Activated naive CD4-positive, alpha-beta T cell treated with anti-CD3 and anti-CD28 coated beads, Interleukin-2, amount 50 U/mL, for 72 hours (primary cell): ENCODE measurements around the gene MYO1E. TPM values are rescaled to one million over a fixed set of nuclear protein-coding genes. Genes with fewer than 3 reads are reported as not detected.
A peak's percentile ranks its signal among the peaks of the same experiment; 100 is the strongest.

ENCODE experiments used
- ATAC-seq, 2 donors: fragments of 150-1000 bp; cut with Tn5 transposase; 2 replicates each; pipeline ENCODE4 v1.10.0; 2021; ENCODE audit warnings: mild to moderate bottlenecking in 2 of 2, moderate library complexity in 2 of 2
- DNase-seq, 2 donors: peaks; one replicate each; pipeline ENCODE4 v3.0.0; 2021 to 2022; ENCODE audit warnings: low spot score in 2 of 2
- H3K27ac Mint-ChIP-seq, 2 donors: one replicate each; pipeline ENCODE4 v1.8.0; 2022; ENCODE audit warnings: mild to moderate bottlenecking in 2 of 2, mixed read lengths in 2 of 2
- H3K36me3 Mint-ChIP-seq, 2 donors: one replicate each; pipeline ENCODE4 v1.8.0; 2022; ENCODE audit warnings: mixed read lengths in 2 of 2
- H3K9me3 Mint-ChIP-seq, 2 donors: one replicate each; pipeline ENCODE4 v1.8.0; 2022; ENCODE audit warnings: mixed read lengths in 2 of 2
- total RNA-seq, 2 donors: library from RNA; stranded (reverse); gene quantifications; one replicate each; pipeline ENCODE4 v1.2.3, GENCODE V29; 2022

Gene MYO1E
- total RNA-seq, 2 donors from 2014 or later, result 2.1 to 42.0 TPM

DNA sequence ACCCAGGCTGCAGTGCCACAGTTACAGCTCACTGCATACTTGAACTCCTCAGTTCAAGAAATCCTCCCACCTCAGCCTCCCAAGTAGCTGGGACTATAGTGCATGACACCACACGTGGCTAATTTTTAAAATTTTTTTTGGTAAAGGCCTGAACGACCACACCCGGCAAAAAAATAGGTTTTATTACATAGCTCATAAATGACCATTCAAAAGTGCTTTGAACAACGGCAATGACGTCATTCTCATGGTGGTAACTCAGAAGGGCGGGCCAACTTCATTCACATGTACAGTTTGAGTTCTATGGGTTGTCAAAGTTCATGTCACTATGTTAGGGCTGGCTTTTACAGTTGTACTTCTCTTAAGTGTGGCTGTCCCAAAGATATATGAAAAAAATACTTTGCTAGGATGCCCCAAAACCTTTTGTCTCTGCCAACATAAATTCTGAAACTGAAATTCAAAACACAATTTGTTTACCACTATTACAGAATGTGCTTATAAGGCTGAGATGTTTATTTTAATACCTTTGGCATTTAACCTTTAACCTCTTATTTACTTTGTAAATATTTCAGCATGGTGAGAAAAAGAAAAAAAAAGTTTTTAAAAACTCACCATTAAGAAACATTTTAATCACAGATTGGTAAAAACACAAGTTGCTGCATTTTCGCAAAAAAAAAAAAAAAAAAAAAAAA is 6.2 kb downstream of the MYO1E start:
- no peaks in the 10 kb centered on the region for H3K9me3 Mint-ChIP-seq
- H3K36me3 Mint-ChIP-seq, result peaks cover 8 to 10% of the 10 kb centered on the region in 2 donors
- ATAC-seq, result no peak
- DNase-seq, result no peak
- H3K27ac Mint-ChIP-seq, result no peak overlapping the region

GRCh38 chr15:59364248-59364647 is 8.4 kb downstream of the MYO1E start:
- Mint-ChIP-seq H3K27ac (no peak overlapping the region), H3K36me3 (no peaks in the 10 kb centered on the region), H3K9me3 (no peaks in the 10 kb centered on the region)
- no peak for ATAC-seq
- DNase-seq, result no peak

DNA sequence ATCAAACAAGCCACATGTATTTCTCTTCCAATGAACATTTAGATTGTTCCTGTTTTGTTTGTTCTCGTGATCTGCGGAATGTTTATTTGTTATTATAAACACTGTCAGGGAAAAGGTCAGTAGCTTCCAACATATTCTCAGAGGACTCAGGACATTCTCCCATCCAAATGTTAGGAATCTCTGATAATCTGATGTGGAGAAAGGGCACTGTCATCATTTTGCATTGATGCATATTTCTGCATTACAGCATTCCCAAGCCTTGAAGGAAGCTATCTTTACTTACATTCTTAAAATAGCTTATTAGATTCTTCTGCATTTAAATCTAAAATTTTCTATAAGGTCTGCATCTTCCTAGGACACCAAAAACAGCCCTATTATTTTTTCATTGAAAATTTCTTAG is 10.3 kb downstream of the MYO1E start:
- no peaks in the 10 kb centered on the region for H3K9me3 Mint-ChIP-seq
- no peak for DNase-seq
- H3K27ac Mint-ChIP-seq, result no peak overlapping the region
- ATAC-seq, result no peak
- H3K36me3 Mint-ChIP-seq, result no peaks in the 10 kb centered on the region

- Mint-ChIP-seq H3K36me3 (no peaks in the 10 kb centered on the region), H3K9me3 (no peaks in the 10 kb centered on the region), H3K27ac (no peak overlapping the region)
- ATAC-seq, result no peak
- no peak for DNase-seq
Measured at GRCh38 chr15:59360896-59361295, 11.8 kb downstream of the MYO1E start.

GRCh38 chr15:59360305-59360704 is 12.4 kb downstream of the MYO1E start:
- ATAC-seq, result no peak
- no peaks in the 10 kb centered on the region for H3K36me3 Mint-ChIP-seq
- H3K27ac Mint-ChIP-seq, result no peak overlapping the region

GRCh38 chr15:59355730-59356129 is 16.9 kb downstream of the MYO1E start:
- peak overlapping the region in 1 of 2 donors; percentile 43 for H3K27ac Mint-ChIP-seq
- ATAC-seq (no peak), DNase-seq (no peak)
- H3K9me3 Mint-ChIP-seq, result no peaks in the 10 kb centered on the region
- no peaks in the 10 kb centered on the region for H3K36me3 Mint-ChIP-seq

More at GRCh38 chr15:59360305-59360704, 12.4 kb downstream of the MYO1E start:
- no peaks in the 10 kb centered on the region for H3K9me3 Mint-ChIP-seq
- DNase-seq, result no peak

DNA sequence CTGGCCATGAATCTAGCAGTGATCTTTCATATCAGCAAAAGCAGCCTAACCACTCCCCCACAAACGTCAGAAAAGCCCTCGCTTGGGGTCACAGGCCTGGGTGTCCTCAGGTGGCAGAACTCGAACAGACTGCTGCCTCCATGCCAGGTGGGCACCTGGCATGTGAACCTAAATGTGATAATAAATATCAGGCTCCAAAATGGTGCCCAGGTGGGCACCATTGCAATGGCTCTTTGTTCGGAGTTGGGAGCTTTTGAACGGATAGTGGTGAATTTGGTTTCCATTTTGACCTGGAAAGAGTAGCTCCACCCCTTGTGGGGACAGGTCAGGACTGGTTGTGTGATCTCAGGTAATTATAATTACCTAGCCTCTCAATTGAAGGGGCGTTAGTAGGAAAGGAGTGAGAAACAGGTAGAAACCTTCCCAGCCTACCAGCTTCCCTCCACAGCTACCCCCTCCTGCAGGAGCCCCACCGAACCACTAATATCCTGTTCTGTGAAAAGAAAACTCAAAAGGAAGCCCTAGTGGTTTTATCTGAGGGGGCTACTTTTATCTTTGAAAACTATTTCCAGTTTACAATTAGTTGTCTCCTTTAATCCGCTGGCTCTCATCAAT is 18.1 kb downstream of the MYO1E start:
- DNase-seq (no peak), ATAC-seq (no peak)
- Mint-ChIP-seq H3K27ac (peak overlapping the region in 1 of 2 donors; percentile 43), H3K9me3 (no peaks in the 10 kb centered on the region), H3K36me3 (no peaks in the 10 kb centered on the region)

- H3K27ac Mint-ChIP-seq, result no peak overlapping the region
- H3K9me3 Mint-ChIP-seq, result no peaks in the 10 kb centered on the region
- no peaks in the 10 kb centered on the region for H3K36me3 Mint-ChIP-seq
- ATAC-seq (no peak), DNase-seq (no peak)
Measured at GRCh38 chr15:59353994-59354416, 18.7 kb downstream of the MYO1E start.

DNA sequence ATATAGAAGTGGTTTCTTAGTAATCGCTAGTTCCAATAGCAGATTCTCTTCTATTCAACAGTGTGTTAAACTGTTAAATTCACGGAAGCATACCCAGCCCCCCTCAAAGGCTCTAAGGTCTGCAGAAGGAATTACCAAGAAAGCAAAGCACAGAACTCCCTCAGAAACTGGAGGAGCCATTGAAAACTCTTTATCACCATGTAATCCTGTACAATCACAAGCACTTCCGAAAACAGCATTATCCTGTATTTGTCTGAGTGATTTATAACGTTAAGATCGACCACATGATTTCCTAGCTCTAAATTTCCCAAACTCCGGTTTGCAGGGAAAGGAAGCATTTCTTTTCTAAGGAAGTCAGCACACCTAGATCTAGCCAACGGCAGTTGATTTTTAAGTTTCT is 20.0 kb downstream of the MYO1E start:
- no peak for DNase-seq
- ATAC-seq, result no peak
- Mint-ChIP-seq H3K9me3 (no peaks in the 10 kb centered on the region), H3K36me3 (no peaks in the 10 kb centered on the region), H3K27ac (no peak overlapping the region)

- Mint-ChIP-seq H3K9me3 (no peaks in the 10 kb centered on the region), H3K27ac (no peak overlapping the region), H3K36me3 (no peaks in the 10 kb centered on the region)
- ATAC-seq (no peak), DNase-seq (no peak)
Measured at GRCh38 chr15:59352189-59352588, 20.5 kb downstream of the MYO1E start.

- peak overlapping the region in 1 of 2 donors; percentile 0 for H3K27ac Mint-ChIP-seq
- no peaks in the 10 kb centered on the region for H3K36me3 Mint-ChIP-seq
- DNase-seq, result no peak
- no peaks in the 10 kb centered on the region for H3K9me3 Mint-ChIP-seq
- peak in 1 of 2 donors; percentile 17 for ATAC-seq
Measured at GRCh38 chr15:59350421-59350732, 22.3 kb downstream of the MYO1E start.

DNA sequence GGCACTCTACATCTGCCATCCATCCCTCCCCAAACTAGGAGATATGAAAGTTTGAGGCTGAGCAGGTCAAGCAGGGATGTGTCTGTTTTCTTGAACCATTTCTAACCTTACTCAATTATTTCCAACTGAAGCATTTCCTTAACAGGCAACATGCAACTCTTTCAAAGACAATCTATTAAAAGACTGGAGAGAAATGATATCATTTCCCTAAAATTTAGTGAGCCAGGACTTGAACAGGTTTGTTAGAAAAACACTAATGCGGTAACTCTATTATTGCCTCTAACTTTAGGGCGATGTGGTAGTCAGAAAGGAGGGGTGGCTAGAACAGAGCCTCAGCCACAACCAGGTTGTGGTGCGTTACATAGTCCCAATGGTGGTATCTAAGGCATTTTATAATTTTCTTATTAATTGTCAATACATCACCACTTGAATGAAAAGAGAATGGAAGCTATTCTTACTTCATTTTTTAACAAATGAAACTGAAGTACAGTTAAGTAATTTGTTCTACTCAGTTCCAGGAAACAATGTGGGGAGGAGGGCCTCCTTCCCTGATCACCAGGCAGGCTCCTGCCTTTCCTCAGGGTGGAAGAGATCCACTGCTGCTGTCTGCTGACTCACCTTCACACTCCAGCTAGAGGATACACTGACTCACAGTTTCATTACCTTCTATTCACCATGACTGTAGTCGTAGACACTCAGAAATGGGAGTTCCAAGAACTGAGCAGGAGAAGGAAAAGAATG is 22.8 kb downstream of the MYO1E start:
- peak overlapping the region in 1 of 2 donors; percentile 0 for H3K27ac Mint-ChIP-seq
- ATAC-seq (peak; percentile 96 to 100), DNase-seq (peak in 1 of 2 donors; percentile 18)
- H3K36me3 Mint-ChIP-seq, result no peaks in the 10 kb centered on the region
- H3K9me3 Mint-ChIP-seq, result no peaks in the 10 kb centered on the region

DNA sequence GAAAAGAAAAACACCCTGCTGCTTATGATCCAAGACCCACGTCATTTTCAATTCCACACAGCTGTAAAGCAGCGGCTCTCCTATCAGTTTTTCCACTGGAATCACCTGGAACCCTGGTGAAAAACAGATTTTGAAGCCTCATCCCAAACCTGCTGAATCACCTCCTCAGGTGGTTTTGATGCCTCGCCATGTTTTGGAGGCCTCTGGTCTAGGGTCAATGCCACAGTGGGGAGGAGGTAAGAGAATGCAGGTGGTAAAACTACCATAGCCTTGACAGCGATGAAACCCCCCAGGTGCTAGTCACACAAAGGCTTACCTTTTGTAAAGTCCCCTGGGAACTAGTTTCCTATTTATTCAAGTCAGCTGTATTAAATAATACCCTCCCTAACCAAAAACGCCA is 24.8 kb downstream of the MYO1E start:
- H3K9me3 Mint-ChIP-seq, result no peaks in the 10 kb centered on the region
- no peak overlapping the region for H3K27ac Mint-ChIP-seq
- ATAC-seq (no peak), DNase-seq (no peak)
- H3K36me3 Mint-ChIP-seq, result peaks cover 0 to 7% of the 10 kb centered on the region in 2 donors

GRCh38 chr15:59346951-59347350 is 25.7 kb downstream of the MYO1E start:
- DNase-seq, result no peak
- no peaks in the 10 kb centered on the region for H3K9me3 Mint-ChIP-seq
- no peak for ATAC-seq
- no peak overlapping the region for H3K27ac Mint-ChIP-seq
- peaks cover 0 to 7% of the 10 kb centered on the region in 2 donors for H3K36me3 Mint-ChIP-seq

DNA sequence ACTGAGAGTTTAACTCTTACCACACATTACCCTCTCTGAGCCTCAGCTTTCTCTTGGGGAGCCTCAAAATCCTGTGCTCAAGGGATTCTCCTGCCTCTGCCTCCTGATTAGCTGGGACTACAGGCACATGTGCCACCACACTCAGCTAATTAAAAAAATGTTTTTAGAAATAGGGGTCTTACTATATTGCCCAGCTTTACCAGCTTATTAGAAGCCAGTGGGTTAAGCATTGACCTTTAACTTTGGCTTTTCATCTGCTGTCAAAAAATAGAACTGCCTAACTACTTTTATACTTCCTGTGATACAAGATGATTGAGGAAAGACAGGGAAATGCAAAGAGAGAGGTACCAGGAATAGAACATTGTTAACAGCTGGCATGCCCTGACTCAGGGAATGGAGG is 27.3 kb downstream of the MYO1E start:
- ATAC-seq (no peak), DNase-seq (no peak)
- H3K9me3 Mint-ChIP-seq, result no peaks in the 10 kb centered on the region
- no peak overlapping the region for H3K27ac Mint-ChIP-seq
- peaks cover 0 to 7% of the 10 kb centered on the region in 2 donors for H3K36me3 Mint-ChIP-seq

DNA sequence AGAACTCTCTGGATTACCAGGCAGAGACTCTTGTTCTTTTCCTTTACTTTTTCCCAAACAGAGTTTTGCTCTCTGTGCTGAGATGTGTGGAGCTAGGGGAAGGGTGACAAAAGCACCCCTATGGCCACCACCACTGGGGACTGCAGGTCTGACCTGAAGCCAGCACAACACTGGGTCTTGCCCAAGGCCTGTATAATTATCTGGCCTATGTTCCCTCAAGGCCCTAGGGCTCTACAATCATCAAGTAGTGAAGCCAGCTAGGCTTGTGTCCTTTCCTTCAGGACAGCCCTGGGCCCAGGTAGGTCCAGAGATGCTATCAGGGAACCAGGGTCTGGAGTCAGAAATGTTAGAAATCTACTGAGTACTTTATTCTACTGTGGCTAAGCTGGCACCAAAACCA is 28.4 kb downstream of the MYO1E start:
- peaks cover 0 to 7% of the 10 kb centered on the region in 2 donors for H3K36me3 Mint-ChIP-seq
- H3K9me3 Mint-ChIP-seq, result no peaks in the 10 kb centered on the region
- ATAC-seq, result no peak
- no peak for DNase-seq
- no peak overlapping the region for H3K27ac Mint-ChIP-seq

DNA sequence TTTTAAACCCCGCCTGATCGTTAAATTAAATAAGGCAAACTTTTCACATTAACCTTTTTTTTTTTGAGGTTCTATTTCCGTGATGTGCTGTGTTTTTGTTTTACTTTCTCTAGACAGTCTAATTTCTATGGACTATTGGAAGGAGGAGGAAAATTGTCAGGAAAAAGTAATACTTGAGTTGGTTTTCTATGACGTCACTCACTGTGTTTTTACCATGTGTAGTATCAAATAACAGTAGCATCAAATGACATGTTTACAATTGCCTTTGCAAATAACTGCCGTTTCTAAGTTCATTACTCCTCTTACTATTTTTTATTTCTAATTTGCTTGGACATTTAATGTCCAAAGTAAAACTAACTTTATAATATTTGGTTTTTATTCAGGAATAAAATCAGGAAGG is 32.3 kb downstream of the MYO1E start:
- no peak for DNase-seq
- H3K9me3 Mint-ChIP-seq, result no peaks in the 10 kb centered on the region
- ATAC-seq, result no peak
- no peak overlapping the region for H3K27ac Mint-ChIP-seq
- peaks cover 0 to 7% of the 10 kb centered on the region in 2 donors for H3K36me3 Mint-ChIP-seq
